A549 treated with CpdA at 1 μM for 4 hours (cell line): Measurements from ENCODE around the gene KBTBD12. TPM values are rescaled to one million over a fixed set of nuclear protein-coding genes. Genes with fewer than 3 reads are reported as not detected.

ENCODE experiments used
- total RNA-seq: library from RNA; stranded (reverse); fragments of 200-300 nt; extraction: Qiagen RNA extraction; gene quantifications from 5 replicates; pipeline ENCODE4 v1.2.3, GENCODE V29; 2022; ENCODE audit warnings: low read depth

Gene KBTBD12, protein sequence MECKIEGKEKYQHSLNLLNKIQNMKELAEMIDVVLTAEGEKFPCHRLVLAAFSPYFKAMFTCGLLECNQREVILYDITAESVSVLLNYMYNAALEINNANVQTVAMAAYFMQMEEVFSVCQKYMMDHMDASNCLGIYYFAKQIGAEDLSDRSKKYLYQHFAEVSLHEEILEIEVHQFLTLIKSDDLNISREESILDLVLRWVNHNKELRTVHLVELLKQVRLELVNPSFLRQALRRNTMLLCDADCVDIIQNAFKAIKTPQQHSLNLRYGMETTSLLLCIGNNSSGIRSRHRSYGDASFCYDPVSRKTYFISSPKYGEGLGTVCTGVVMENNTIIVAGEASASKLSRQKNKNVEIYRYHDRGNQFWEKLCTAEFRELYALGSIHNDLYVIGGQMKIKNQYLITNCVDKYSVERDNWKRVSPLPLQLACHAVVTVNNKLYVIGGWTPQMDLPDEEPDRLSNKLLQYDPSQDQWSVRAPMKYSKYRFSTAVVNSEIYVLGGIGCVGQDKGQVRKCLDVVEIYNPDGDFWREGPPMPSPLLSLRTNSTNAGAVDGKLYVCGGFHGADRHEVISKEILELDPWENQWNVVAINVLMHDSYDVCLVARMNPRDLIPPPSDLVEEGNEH
- not detected in 5 replicates for total RNA-seq

DNA sequence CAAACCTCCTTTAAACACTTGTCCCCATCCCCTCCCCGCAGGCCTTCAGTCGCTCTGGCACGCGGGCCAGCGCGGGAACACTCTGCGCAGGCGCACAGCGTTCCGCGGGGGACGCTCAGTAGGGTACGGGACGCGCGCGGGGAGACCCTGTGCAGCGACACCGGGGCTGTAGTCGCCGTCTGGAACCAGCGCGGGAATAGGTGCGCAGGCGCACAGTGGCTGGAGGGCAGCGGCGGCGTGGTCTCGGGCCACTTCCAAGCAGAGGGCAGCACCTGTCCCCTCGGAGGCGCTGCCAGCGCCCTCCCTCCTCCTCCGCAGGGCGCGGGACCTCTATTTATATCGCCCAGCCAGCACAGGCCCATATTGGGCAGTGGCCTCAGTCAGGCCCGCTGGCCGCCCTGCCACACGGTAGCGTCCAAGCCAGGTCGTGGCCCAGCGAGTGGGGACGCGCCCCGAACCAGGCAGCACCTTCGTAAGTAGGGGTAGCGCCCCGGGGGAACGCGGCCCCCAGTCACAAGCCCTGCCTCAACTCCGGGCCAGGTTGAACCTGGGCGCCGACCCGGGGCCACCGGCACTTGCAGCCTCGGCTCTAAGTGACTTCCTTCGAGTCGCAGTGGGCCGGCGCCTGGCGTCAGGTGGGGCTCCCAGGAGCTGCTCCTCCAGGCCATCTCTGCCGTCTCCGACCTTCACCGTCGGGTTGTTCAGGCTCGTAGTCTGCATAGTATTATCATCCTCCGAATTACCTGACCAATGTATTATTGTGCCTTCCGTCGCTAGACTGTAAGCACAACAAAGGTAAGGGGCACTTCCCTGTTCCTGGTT lies at the start of gene KBTBD12:
TSS of gene KBTBD12 (plus strand) at position 118 of the 822 bp plus-strand sequence. CDS start 7,830 bp downstream, outside the sequence.

Other genes starting within 250 kb of the KBTBD12 start
- gene ABTB1, start 242.3 kb upstream of the KBTBD12 start, total RNA-seq: 12.4 to 20.0 TPM (median 16.7 TPM) in 5 replicates
- 56.6 to 76.2 TPM (median 62.9 TPM) in 5 replicates for gene MGLL, start 92.7 kb upstream of the KBTBD12 start, total RNA-seq
- gene SEC61A1, start 137.2 kb downstream of the KBTBD12 start, total RNA-seq: 115 to 134 TPM (median 133 TPM) in 5 replicates
- gene RUVBL1, start 208.6 kb downstream of the KBTBD12 start, total RNA-seq: 97.3 to 106 TPM (median 103 TPM) in 5 replicates
- 8.7 to 10.6 TPM (median 9.8 TPM) in 5 replicates for gene EEFSEC, start 238.2 kb downstream of the KBTBD12 start, total RNA-seq